ENCODE measurements around the gene PDCD11.
A peak's percentile ranks its signal among the peaks of the same experiment; 100 is the strongest.

PDCD11 gene

DNA sequence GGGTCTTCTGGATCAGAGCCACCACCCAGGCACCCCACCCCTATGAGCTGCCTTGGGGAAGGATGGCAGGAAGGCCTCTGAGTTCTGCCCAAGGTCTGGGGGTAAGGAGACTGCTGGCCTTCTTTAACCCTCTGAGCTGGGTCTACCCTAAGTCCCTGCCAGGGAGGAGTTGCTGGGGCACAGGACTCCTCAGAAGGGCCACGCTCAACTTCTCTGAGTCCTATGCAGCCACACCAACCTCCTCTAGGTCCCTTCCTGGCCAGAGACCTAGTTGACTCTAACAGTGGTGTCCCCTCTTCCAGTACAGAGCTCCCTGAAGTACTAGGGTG lies 94.5 kb downstream of the PDCD11 start:
- Histone ChIP-seq H3K27me3 (ENCODE audit: insufficient read depth, poor library complexity, severe bottlenecking) (peaks cover 9% of the 10 kb centered on the region), H3K4me1 (ENCODE audit: insufficient read depth, poor library complexity, severe bottlenecking) (peaks cover 14% of the 10 kb centered on the region), H3K4me3 (ENCODE audit: severe bottlenecking) (no peak overlapping the region), H3K36me3 (ENCODE audit: low read depth) (no peaks in the 10 kb centered on the region), H3K27ac (ENCODE audit: poor library complexity, severe bottlenecking) (peak overlapping the region; percentile 8), H3K9me3 (ENCODE audit: severe bottlenecking) (no peaks in the 10 kb centered on the region)
- TF ChIP-seq CTCF (IDR thresholded peaks at IDR 0.05; ENCODE audit: poor library complexity, severe bottlenecking), result no peak
- ATAC-seq (ENCODE audit: low read depth) (no peak), DNase-seq (ENCODE audit: low spot score) (no peak)

GRCh38 chr10:103491729-103492364 lies 95.4 kb downstream of the PDCD11 start:
- no peak overlapping the region for H3K4me3 ChIP-seq (ENCODE audit: severe bottlenecking)
- ATAC-seq (ENCODE audit: low read depth), result peak; percentile 82
- DNase-seq (ENCODE audit: low spot score), result no peak
- no peaks in the 10 kb centered on the region for H3K36me3 ChIP-seq (ENCODE audit: low read depth)
- TF ChIP-seq CTCF (IDR thresholded peaks at IDR 0.05; ENCODE audit: poor library complexity, severe bottlenecking), result no peak
- peak overlapping the region; percentile 8 for H3K27ac ChIP-seq (ENCODE audit: poor library complexity, severe bottlenecking)
- no peaks in the 10 kb centered on the region for H3K9me3 ChIP-seq (ENCODE audit: severe bottlenecking)
- peaks cover 14% of the 10 kb centered on the region for H3K4me1 ChIP-seq (ENCODE audit: insufficient read depth, poor library complexity, severe bottlenecking)
- peaks cover 9% of the 10 kb centered on the region for H3K27me3 ChIP-seq (ENCODE audit: insufficient read depth, poor library complexity, severe bottlenecking)

- Histone ChIP-seq H3K9me3 (ENCODE audit: severe bottlenecking) (no peaks in the 10 kb centered on the region), H3K4me3 (ENCODE audit: severe bottlenecking) (no peak overlapping the region), H3K36me3 (ENCODE audit: low read depth) (no peaks in the 10 kb centered on the region), H3K27ac (ENCODE audit: poor library complexity, severe bottlenecking) (no peak overlapping the region), H3K4me1 (ENCODE audit: insufficient read depth, poor library complexity, severe bottlenecking) (peaks cover 14% of the 10 kb centered on the region), H3K27me3 (ENCODE audit: insufficient read depth, poor library complexity, severe bottlenecking) (peaks cover 9% of the 10 kb centered on the region)
- DNase-seq (ENCODE audit: low spot score) (no peak), ATAC-seq (ENCODE audit: low read depth) (no peak)
- TF ChIP-seq CTCF (IDR thresholded peaks at IDR 0.05; ENCODE audit: poor library complexity, severe bottlenecking), result no peak
These were observed 96.3 kb downstream of the PDCD11 start for GRCh38 chr10:103492655-103493261.

DNA sequence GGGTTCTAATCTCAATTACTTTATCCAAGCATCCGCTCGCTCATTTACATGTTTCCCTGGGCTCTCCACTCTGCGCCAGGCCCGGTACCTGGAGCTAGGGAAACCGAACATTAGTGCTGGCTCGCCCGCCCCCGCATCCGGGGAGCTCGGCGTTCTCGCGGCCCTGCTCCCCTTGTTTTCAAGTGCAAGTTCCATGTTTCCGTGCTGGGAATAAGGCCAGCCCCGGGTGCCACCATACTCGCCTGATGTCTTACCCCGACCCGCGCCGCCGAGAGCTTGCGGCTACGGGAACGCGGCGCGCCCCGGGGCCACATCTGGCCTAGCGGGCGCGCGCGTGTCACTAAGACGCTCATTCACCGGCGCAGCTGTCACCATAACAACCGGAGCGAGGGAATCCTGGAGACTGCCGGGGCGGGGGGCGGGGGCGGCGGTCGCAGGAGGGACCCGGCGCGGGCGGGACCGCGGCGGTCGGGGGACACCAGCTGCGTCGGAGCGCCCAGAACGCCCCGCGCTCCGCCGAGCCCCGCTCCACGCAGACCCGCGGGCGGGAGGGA lies 97.0 kb downstream of the PDCD11 start, which contains the start of gene NEURL1:
NEURL1 (plus strand) TSS at position 344 of the 554 bp plus-strand sequence. CDS start 683 bp downstream, outside the sequence.
- no peak for DNase-seq (ENCODE audit: low spot score)

More for the DNA sequence above, 97.0 kb downstream of the PDCD11 start, which contains the start of gene NEURL1:
- H3K4me1 ChIP-seq (ENCODE audit: insufficient read depth, poor library complexity, severe bottlenecking), result peaks cover 14% of the 10 kb centered on the region
- H3K27ac ChIP-seq (ENCODE audit: poor library complexity, severe bottlenecking), result no peak within 1 kb of the TSS
- H3K36me3 ChIP-seq (ENCODE audit: low read depth), result no peaks in the 10 kb centered on the region
- no peak for TF ChIP-seq CTCF (IDR thresholded peaks at IDR 0.05; ENCODE audit: poor library complexity, severe bottlenecking)
- no peak for ATAC-seq (ENCODE audit: low read depth)
- H3K4me3 ChIP-seq (ENCODE audit: severe bottlenecking), result peak within 1 kb of the TSS; percentile 32
- H3K9me3 ChIP-seq (ENCODE audit: severe bottlenecking), result no peaks in the 10 kb centered on the region
- peaks cover 9% of the 10 kb centered on the region for H3K27me3 ChIP-seq (ENCODE audit: insufficient read depth, poor library complexity, severe bottlenecking)

Data from RWPE2 (cell line).